Tibial nerve (tissue), 4 donors: ENCODE results near the gene SPOPL. TPM values are rescaled to one million over a fixed set of nuclear protein-coding genes. Genes with fewer than 3 reads are reported as not detected.

ENCODE experiments used
- DNase-seq, 2 donors: peaks; one replicate each; pipeline ENCODE4 v3.0.0-alpha.2; 2019; ENCODE audit warnings: low spot score in 2 of 2
- H3K27ac ChIP-seq, 4 donors: fragments of 200-600 bp; sonication (generic) in 3 of 4; one replicate each; pipeline ENCODE4 v1.5.1; 2017 to 2019; ENCODE audit warnings: mild to moderate bottlenecking in 1 of 4
- H3K27me3 ChIP-seq, 2 donors: fragments of 200-600 bp; sonication (generic) in 1 of 2; one replicate each; pipeline versions ENCODE4 v1.5.1 to v1.6.0; 2017 to 2019
- H3K36me3 ChIP-seq, 3 donors: fragments of 200-600 bp; sonication (generic); one replicate each; pipeline ENCODE4 v1.5.1; 2018 to 2019
- H3K4me1 ChIP-seq, 4 donors: fragments of 200-600 bp; sonication (generic) in 3 of 4; one replicate each; pipeline ENCODE4 v1.5.1; 2017 to 2019
- H3K4me3 ChIP-seq, 4 donors: fragments of 200-600 bp; sonication (generic) in 3 of 4; one replicate each; pipeline ENCODE4 v1.5.1; 2017 to 2019; ENCODE audit warnings: mild to moderate bottlenecking in 1 of 4, moderate library complexity in 1 of 4
- H3K9me3 ChIP-seq, 4 donors: fragments of 200-600 bp; sonication (generic) in 3 of 4; one replicate each; pipeline ENCODE4 v1.5.1; 2017 to 2019
- EP300 ChIP-seq, 2 donors: sonication (generic); formaldehyde crosslinking; IDR thresholded peaks; one replicate each; pipeline ENCODE4 v1.6.1; 2017; ENCODE audit warnings: antibody characterized with exemption in 2 of 2, mild to moderate bottlenecking in 1 of 2
- POLR2A ChIP-seq, 2 donors: fragments of 450-650 bp; IDR thresholded peaks; one replicate each; pipeline ENCODE4 v1.6.1; 2017; ENCODE audit warnings: antibody characterized with exemption in 2 of 2, mild to moderate bottlenecking in 2 of 2, moderate library complexity in 2 of 2
- WGBS, 2 donors: methylation state at CpG; one replicate each; pipeline ENCODE4 v1.1.5; 2018; 5-methylcytosine and 5-hydroxymethylcytosine counted together
- total RNA-seq, 4 donors: library from RNA; depleted of rRNA; stranded (reverse); fragments of >200 nt; gene quantifications; one replicate each; pipeline ENCODE4 v1.1.0, GENCODE V29; 2016
- TF ChIP-seq, protein P1 (sequence below), 5 experiments: fragments of 200-600 bp in 3 of 5; fragments of 450-650 bp in 2 of 5; sonication (generic) in 3 of 5; IDR thresholded peaks; one replicate each; pipeline ENCODE4 v1.5.1; 2016 to 2019; ENCODE audit warnings: antibody characterized with exemption in 5 of 5, mild to moderate bottlenecking in 3 of 5, moderate library complexity in 2 of 5

The SPOPL gene
- total RNA-seq, 4 donors from 2014 or later: 15.9 to 22.7 (median 16.6) TPM

DNA sequence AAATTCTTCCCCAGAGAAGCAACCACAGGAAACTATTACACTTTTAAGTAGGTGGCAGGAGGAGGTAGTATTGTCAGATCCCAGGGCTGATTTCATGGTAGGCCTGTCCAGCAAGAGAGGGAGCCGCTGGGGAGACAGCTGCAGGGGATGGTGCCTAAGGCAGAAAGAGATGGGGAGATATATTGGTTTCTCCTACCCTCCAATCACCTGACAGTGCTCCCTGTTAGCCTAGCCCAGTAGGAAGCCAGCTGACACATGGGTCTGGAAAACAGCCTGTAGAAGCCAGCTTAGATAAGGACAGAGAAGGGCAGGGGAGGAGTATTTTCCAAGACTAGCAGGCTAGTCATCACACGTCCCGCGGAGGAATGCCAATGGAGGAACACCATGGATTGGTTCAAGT, 8.2 kb upstream of the SPOPL start:
- Histone ChIP-seq H3K4me1 (no peaks in the 10 kb centered on the region), H3K9me3 (no peaks in the 10 kb centered on the region), H3K4me3 (no peak overlapping the region), H3K27ac (no peak overlapping the region), H3K36me3 (peaks cover 0 to 17% (median 0%) of the 10 kb centered on the region in 3 donors), H3K27me3 (no peaks in the 10 kb centered on the region)
- TF ChIP-seq EP300 (IDR thresholded peaks at IDR 0.05) (no peak), POLR2A (IDR thresholded peaks at IDR 0.05) (no peak)
- TF ChIP-seq, protein P1, sequence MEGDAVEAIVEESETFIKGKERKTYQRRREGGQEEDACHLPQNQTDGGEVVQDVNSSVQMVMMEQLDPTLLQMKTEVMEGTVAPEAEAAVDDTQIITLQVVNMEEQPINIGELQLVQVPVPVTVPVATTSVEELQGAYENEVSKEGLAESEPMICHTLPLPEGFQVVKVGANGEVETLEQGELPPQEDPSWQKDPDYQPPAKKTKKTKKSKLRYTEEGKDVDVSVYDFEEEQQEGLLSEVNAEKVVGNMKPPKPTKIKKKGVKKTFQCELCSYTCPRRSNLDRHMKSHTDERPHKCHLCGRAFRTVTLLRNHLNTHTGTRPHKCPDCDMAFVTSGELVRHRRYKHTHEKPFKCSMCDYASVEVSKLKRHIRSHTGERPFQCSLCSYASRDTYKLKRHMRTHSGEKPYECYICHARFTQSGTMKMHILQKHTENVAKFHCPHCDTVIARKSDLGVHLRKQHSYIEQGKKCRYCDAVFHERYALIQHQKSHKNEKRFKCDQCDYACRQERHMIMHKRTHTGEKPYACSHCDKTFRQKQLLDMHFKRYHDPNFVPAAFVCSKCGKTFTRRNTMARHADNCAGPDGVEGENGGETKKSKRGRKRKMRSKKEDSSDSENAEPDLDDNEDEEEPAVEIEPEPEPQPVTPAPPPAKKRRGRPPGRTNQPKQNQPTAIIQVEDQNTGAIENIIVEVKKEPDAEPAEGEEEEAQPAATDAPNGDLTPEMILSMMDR (IDR thresholded peaks at IDR 0.05): no peak
- no peak for DNase-seq
- 88% methylated on average over 4 of the region's 4 CpGs for WGBS, 2 donors

DNA sequence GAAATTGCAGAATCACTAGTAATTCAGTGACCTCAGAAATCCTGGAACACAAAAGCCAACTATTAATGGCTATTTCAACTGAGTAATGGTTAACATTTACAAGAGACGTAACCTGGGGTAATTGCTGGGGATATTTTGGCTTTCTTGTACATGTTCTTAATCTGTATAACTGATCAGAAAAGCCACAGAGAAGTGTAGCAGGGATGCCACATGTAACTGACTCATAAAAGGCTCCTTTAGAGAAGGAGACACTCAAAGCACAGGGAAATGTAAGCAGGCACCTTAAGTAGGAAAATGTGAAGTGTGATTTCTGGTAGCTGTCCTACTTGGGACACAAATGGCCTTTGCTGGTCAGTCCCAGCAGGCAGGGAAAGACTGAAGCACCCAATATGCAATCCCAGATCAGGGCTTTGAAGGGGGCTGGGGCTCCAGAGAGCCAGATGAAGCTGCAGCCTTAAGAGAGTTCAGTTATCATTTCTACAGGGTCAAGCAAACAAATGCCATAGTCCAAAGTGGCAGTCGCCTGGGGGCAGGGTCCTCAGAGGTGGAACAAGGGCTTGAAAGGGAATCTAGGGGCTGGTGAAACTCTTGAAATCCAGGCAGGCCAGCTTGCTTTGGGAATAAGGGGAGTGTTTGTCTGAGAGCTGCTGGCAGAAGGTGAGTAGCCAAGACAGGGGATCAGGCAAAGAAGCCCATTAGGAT, 7.2 kb upstream of the SPOPL start:
- no peaks in the 10 kb centered on the region for H3K4me1 ChIP-seq
- TF ChIP-seq, protein P1 (IDR thresholded peaks at IDR 0.05): no peak
- TF ChIP-seq POLR2A (IDR thresholded peaks at IDR 0.05): no peak
- H3K27me3 ChIP-seq: no peaks in the 10 kb centered on the region
- no peak overlapping the region for H3K27ac ChIP-seq
- WGBS, 2 donors: 75 to 82% methylated on average over 2 of the region's 2 CpGs
- H3K4me3 ChIP-seq: no peak overlapping the region
- no peaks in the 10 kb centered on the region for H3K9me3 ChIP-seq
- no peak for DNase-seq
- H3K36me3 ChIP-seq: peaks cover 0 to 17% (median 0%) of the 10 kb centered on the region in 3 donors

GRCh38 chr2:138495384-138495783, 6.2 kb upstream of the SPOPL start:
- DNase-seq: no peak
- H3K36me3 ChIP-seq: peaks cover 0 to 17% (median 0%) of the 10 kb centered on the region in 3 donors
- H3K4me1 ChIP-seq: peaks cover 0 to 6% (median 2%) of the 10 kb centered on the region in 4 donors
- H3K9me3 ChIP-seq: no peaks in the 10 kb centered on the region
- H3K4me3 ChIP-seq: no peak overlapping the region
- WGBS, 2 donors: 65 to 85% methylated on average over 2 of the region's 2 CpGs
- H3K27ac ChIP-seq: no peak overlapping the region
- H3K27me3 ChIP-seq: no peaks in the 10 kb centered on the region
- TF ChIP-seq EP300 (IDR thresholded peaks at IDR 0.05) (no peak), POLR2A (IDR thresholded peaks at IDR 0.05) (no peak)
- TF ChIP-seq, protein P1 (IDR thresholded peaks at IDR 0.05): no peak

DNA sequence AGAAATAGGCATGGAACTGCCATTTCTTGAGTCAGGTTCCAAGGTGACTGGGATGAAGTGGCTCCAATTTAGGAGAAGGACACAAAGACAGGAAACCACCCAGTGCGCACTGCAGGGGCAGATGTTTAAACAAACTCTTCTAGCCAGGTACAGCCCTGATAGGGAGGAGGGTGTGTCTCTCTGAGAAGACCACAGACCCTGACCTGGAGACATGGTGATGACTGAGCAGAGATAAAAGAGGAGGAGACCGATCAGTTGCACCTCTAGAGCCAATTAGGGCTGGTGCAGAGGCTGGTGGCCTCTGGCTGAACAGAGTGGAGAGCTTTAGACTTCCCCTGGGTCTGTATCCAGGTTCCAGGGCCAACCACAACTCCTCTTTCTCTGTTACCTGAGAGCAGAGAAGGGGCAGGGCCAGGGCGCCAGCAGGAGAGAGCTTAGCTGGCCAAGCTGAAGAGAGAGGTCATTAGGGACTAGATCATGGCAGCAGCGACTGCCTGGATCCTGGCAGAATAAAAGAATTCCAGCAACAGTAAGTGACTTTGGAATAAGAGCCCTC, 5.4 kb upstream of the SPOPL start:
- no peak overlapping the region for H3K27ac ChIP-seq
- 87 to 93% methylated on average over 4 of the region's 4 CpGs for WGBS, 2 donors
- no peak overlapping the region for H3K4me3 ChIP-seq
- peaks cover 0 to 14% (median 4%) of the 10 kb centered on the region in 4 donors for H3K4me1 ChIP-seq
- no peak for TF ChIP-seq EP300 (IDR thresholded peaks at IDR 0.05)
- TF ChIP-seq POLR2A (IDR thresholded peaks at IDR 0.05): no peak
- TF ChIP-seq, protein P1 (IDR thresholded peaks at IDR 0.05): no peak
- no peak for DNase-seq
- no peaks in the 10 kb centered on the region for H3K27me3 ChIP-seq
- no peaks in the 10 kb centered on the region for H3K9me3 ChIP-seq
- peaks cover 0 to 17% (median 0%) of the 10 kb centered on the region in 3 donors for H3K36me3 ChIP-seq

GRCh38 chr2:138497294-138497693, 4.3 kb upstream of the SPOPL start:
- Histone ChIP-seq H3K9me3 (no peaks in the 10 kb centered on the region), H3K27me3 (no peaks in the 10 kb centered on the region), H3K36me3 (peaks cover 0 to 17% (median 0%) of the 10 kb centered on the region in 3 donors), H3K4me3 (no peak overlapping the region), H3K27ac (no peak overlapping the region), H3K4me1 (peaks cover 0 to 14% (median 4%) of the 10 kb centered on the region in 4 donors)
- no peak for DNase-seq
- WGBS, 2 donors: 97 to 99% methylated on average over 4 of the region's 4 CpGs
- TF ChIP-seq, protein P1 (IDR thresholded peaks at IDR 0.05): no peak
- TF ChIP-seq POLR2A (IDR thresholded peaks at IDR 0.05) (no peak), EP300 (IDR thresholded peaks at IDR 0.05) (no peak)
